IMR-90 (cell line): ENCODE results near the gene EDEM1. TPM values are rescaled to one million over a fixed set of nuclear protein-coding genes. Genes with fewer than 3 reads are reported as not detected.

Experiments used
- ATAC-seq: fragments of 200-7000 bp; cut with Tn5 transposase; 2 replicates; pipeline ENCODE4 v1.9.1; 2020; ENCODE audit warnings: low read depth, mild to moderate bottlenecking, moderate library complexity
- BruUV-seq: library from RNA; stranded (reverse); fragments of 400-500 nt; replicated peaks from 2 replicates; lab custom pipeline; 2021; lab: Mats Ljungman, UMichigan
- CTCF ChIA-PET: fragments of 300-600 bp; formaldehyde crosslinking; extraction: SDS; loops from one replicate; lab custom pipeline; 2021; ENCODE audit warnings: antibody characterized with exemption; lab: Yijun Ruan, JAX
- POLR2A ChIA-PET: fragments of 300-600 bp; sonication (Branson Sonifier 250); formaldehyde crosslinking; loops from one replicate; lab custom pipeline; 2022; ENCODE audit warnings: antibody characterized with exemption; ENCODE audit not compliant: unreplicated experiment; lab: Charles Lee
- DNase-seq: peaks from one replicate; pipeline ENCODE4 v3.0.0; 2013
- H2AFZ ChIP-seq: replicated peaks from 2 replicates; pipeline ENCODE3; 2013; ENCODE audit warnings: low read length, mild to moderate bottlenecking; ENCODE audit not compliant: poor library complexity
- H2AK5ac ChIP-seq: 2 replicates; pipeline ENCODE4 v1.6.1; 2013; ENCODE audit warnings: low read depth, low read length, inconsistent platforms
- H2AK9ac ChIP-seq: replicated peaks from 2 replicates; pipeline ENCODE3; 2013; ENCODE audit warnings: mild to moderate bottlenecking, low read depth, low read length, moderate library complexity; ENCODE audit not compliant: poor library complexity
- H2BK120ac ChIP-seq: 2 replicates; pipeline ENCODE4 v1.6.1; 2013; ENCODE audit warnings: low read depth, low read length, inconsistent platforms
- H2BK15ac ChIP-seq: 3 replicates; pipeline ENCODE4 v1.6.1; 2013; ENCODE audit warnings: low read depth, low read length, inconsistent platforms
- H2BK20ac ChIP-seq: 2 replicates; pipeline ENCODE4 v1.6.1; 2013; ENCODE audit warnings: low read depth, mild to moderate bottlenecking, inconsistent platforms, low read length, moderate library complexity
- H2BK5ac ChIP-seq: 2 replicates; pipeline ENCODE4 v1.6.1; 2013; ENCODE audit warnings: mild to moderate bottlenecking, low read depth, low read length, inconsistent platforms; ENCODE audit not compliant: poor library complexity, severe bottlenecking
- H3K14ac ChIP-seq: replicated peaks from 2 replicates; pipeline ENCODE4 v1.6.1; 2013; ENCODE audit warnings: low read depth, low read length, inconsistent platforms
- H3K18ac ChIP-seq: 2 replicates; pipeline ENCODE4 v1.6.1; 2013; ENCODE audit warnings: low read depth, low read length, control low read depth
- H3K23ac ChIP-seq: 2 replicates; pipeline ENCODE4 v1.6.1; 2013; ENCODE audit warnings: low read depth, low read length, inconsistent platforms
- H3K27ac ChIP-seq: 2 replicates; pipeline ENCODE4 v1.5.1; 2013; ENCODE audit warnings: mild to moderate bottlenecking, control low read depth, low read length; ENCODE audit not compliant: insufficient read depth
- H3K27me3 ChIP-seq: 2 replicates; pipeline ENCODE4 v1.6.1; 2013; ENCODE audit warnings: low read length; ENCODE audit not compliant: control insufficient read depth, insufficient read depth
- H3K36me3 ChIP-seq: 2 replicates; pipeline ENCODE4 v1.6.1; 2013; ENCODE audit warnings: low read length, mixed read lengths; ENCODE audit not compliant: control insufficient read depth, insufficient read depth
- H3K4ac ChIP-seq: 2 replicates; pipeline ENCODE4 v1.6.1; 2013; ENCODE audit warnings: low read depth, low read length, inconsistent platforms
- H3K4me1 ChIP-seq: 2 replicates; pipeline ENCODE4 v1.6.1; 2013; ENCODE audit warnings: low read length, mixed read lengths; ENCODE audit not compliant: control insufficient read depth, insufficient read depth
- H3K4me2 ChIP-seq: 2 replicates; pipeline ENCODE4 v1.6.1; 2013; ENCODE audit warnings: low read depth, mild to moderate bottlenecking, control low read depth, low read length, moderate library complexity
- H3K4me3 ChIP-seq: 2 replicates; pipeline ENCODE4 v1.5.1; 2013; ENCODE audit warnings: low read depth, mild to moderate bottlenecking, control low read depth, low read length, moderate library complexity; ENCODE audit not compliant: insufficient read depth
- H3K56ac ChIP-seq: 2 replicates; pipeline ENCODE4 v1.6.1; 2013; ENCODE audit warnings: low read length, inconsistent platforms; ENCODE audit not compliant: insufficient read depth; ENCODE audit errors: extremely low read depth
- H3K79me1 ChIP-seq, 2 experiments: 2 replicates each; pipeline ENCODE4 v1.6.1; 2013; ENCODE audit warnings: low read length in 2 of 2, inconsistent platforms in 1 of 2, low read depth in 1 of 2
- H3K9ac ChIP-seq: 2 replicates; pipeline ENCODE4 v1.6.1; 2013; ENCODE audit warnings: low read depth, low read length, control low read depth
- H3K9me1 ChIP-seq: 2 replicates; pipeline ENCODE4 v1.6.1; 2013; ENCODE audit warnings: low read length, inconsistent platforms; ENCODE audit not compliant: insufficient read depth
- H3K9me3 ChIP-seq: 2 replicates; pipeline ENCODE4 v1.6.1; 2013; ENCODE audit warnings: low read length; ENCODE audit not compliant: control insufficient read depth, insufficient read depth
- H4K20me1 ChIP-seq: 2 replicates; pipeline ENCODE4 v1.6.1; 2013; ENCODE audit warnings: low read length, inconsistent platforms; ENCODE audit not compliant: insufficient read depth
- H4K5ac ChIP-seq: 2 replicates; pipeline ENCODE4 v1.6.1; 2013; ENCODE audit warnings: mild to moderate bottlenecking, low read depth, low read length, control low read depth
- H4K8ac ChIP-seq, 2 experiments: 2 replicates each; pipeline ENCODE4 v1.6.1; 2013; ENCODE audit warnings: low read depth in 2 of 2, low read length in 2 of 2, control low read depth in 1 of 2, inconsistent platforms in 1 of 2
- H4K91ac ChIP-seq: 2 replicates; pipeline ENCODE4 v1.6.1; 2013; ENCODE audit warnings: low read depth, low read length, inconsistent platforms; ENCODE audit not compliant: insufficient read depth
- BHLHE40 ChIP-seq: fragments of 150-350 bp; IDR thresholded peaks from 2 replicates; pipeline ENCODE4 v1.6.1; 2016; ENCODE audit warnings: mild to moderate bottlenecking, low read depth, low read length
- CEBPB ChIP-seq: IDR thresholded peaks from 2 replicates; pipeline ENCODE4 v1.6.1; 2012; ENCODE audit warnings: low read depth, low read length, improper control_type of control experiment
- CHD1 ChIP-seq: IDR thresholded peaks from 2 replicates; pipeline ENCODE4 v1.6.1; 2012; ENCODE audit warnings: low read depth, low read length, improper control_type of control experiment
- FOS ChIP-seq: fragments of 150-350 bp; IDR thresholded peaks from 2 replicates; pipeline ENCODE4 v1.6.1; 2016; ENCODE audit warnings: low read depth, low read length
- MAFK ChIP-seq: IDR thresholded peaks from 2 replicates; pipeline ENCODE4 v1.6.1; 2012; ENCODE audit warnings: low read depth, low read length, improper control_type of control experiment
- MAZ ChIP-seq: IDR thresholded peaks from 2 replicates; pipeline ENCODE4 v1.6.1; 2012; ENCODE audit warnings: low read depth, mild to moderate bottlenecking, low read length, improper control_type of control experiment, moderate library complexity, borderline replicate concordance
- MXI1 ChIP-seq: IDR thresholded peaks from 2 replicates; pipeline ENCODE4 v1.6.1; 2012; ENCODE audit warnings: low read depth, mild to moderate bottlenecking, low read length, moderate library complexity, borderline replicate concordance
- NFE2L2 ChIP-seq: fragments of 150-350 bp; IDR thresholded peaks from 2 replicates; pipeline ENCODE4 v1.6.1; 2016; ENCODE audit warnings: low read depth, mild to moderate bottlenecking, low read length
- POLR2A ChIP-seq: IDR thresholded peaks from 2 replicates; pipeline ENCODE4 v1.6.1; 2012; ENCODE audit warnings: mild to moderate bottlenecking, low read depth, low read length
- RAD21 ChIP-seq: IDR thresholded peaks from 2 replicates; pipeline ENCODE4 v1.6.1; 2012; ENCODE audit warnings: low read length, improper control_type of control experiment
- RCOR1 ChIP-seq: IDR thresholded peaks from 2 replicates; pipeline ENCODE4 v1.6.1; 2012; ENCODE audit warnings: mild to moderate bottlenecking, low read length, improper control_type of control experiment; ENCODE audit not compliant: insufficient replicate concordance
- RFX5 ChIP-seq: IDR thresholded peaks from 2 replicates; pipeline ENCODE4 v1.8.0; 2012; ENCODE audit warnings: low read depth, mild to moderate bottlenecking, low read length, moderate library complexity
- SMC3 ChIP-seq: fragments of 150-350 bp; IDR thresholded peaks from 2 replicates; pipeline ENCODE4 v1.6.1; 2016; ENCODE audit warnings: low read depth, mild to moderate bottlenecking, antibody characterized with exemption, low read length, moderate library complexity
- WGBS, 2 experiments: methylation state at CpG; one replicate each; pipeline versions ENCODE4 v1.1.5 to v1.1.7; 2013; ENCODE audit warnings: missing lambda C conversion rate in 2 of 2; ENCODE audit not compliant: insufficient read length in 1 of 2; ENCODE audit errors: extremely low coverage in 2 of 2; 5-methylcytosine and 5-hydroxymethylcytosine counted together
- dilution Hi-C: fragments of 300-500 bp; cut with HindIII; formaldehyde crosslinking; loops from one replicate; pipeline ENCODE4 v1.14.3; 2018; ENCODE audit warnings: low sequenced_read_pairs; ENCODE audit not compliant: unreplicated experiment
- in situ Hi-C: fragments of 300-500 bp; cut with MboI; formaldehyde crosslinking; loops from 3 replicates; pipeline ENCODE4 v1.14.3; 2019; ENCODE audit warnings: low sequenced_read_pairs, inconsistent platforms, mixed read lengths
- intact Hi-C: fragments of 100-400 bp; cut with micrococcal nuclease; formaldehyde crosslinking; loops from 2 replicates; pipeline ENCODE4 v1.10.0; 2022
- polyA plus RNA-seq, 3 experiments: library from polyadenylated mRNA; depleted of rRNA; stranded (reverse); fragments of >200 nt; gene quantifications; 2 replicates each; pipeline ENCODE4 v1.2.3, GENCODE V29; 2012; ENCODE audit warnings: low replicate concordance in 1 of 3
- total RNA-seq: library from RNA; depleted of rRNA; stranded (reverse); fragments of >200 nt; gene quantifications from 2 replicates; pipeline ENCODE4 v1.2.3, GENCODE V29; 2012
- TF ChIP-seq, protein P1 (sequence below): conservative IDR thresholded peaks from 2 replicates; pipeline ENCODE4 v1.5.1; 2012; ENCODE audit warnings: mild to moderate bottlenecking, low read depth, low read length, improper control_type of control experiment
- TF ChIP-seq, protein P2 (sequence below): fragments of 150-350 bp; IDR thresholded peaks from 2 replicates; pipeline ENCODE4 v1.6.1; 2016; ENCODE audit warnings: low read depth, mild to moderate bottlenecking, low read length, moderate library complexity, borderline replicate concordance
- TF ChIP-seq, protein P3 (sequence below): fragments of 150-350 bp; IDR thresholded peaks from 2 replicates; pipeline ENCODE4 v1.6.1; 2017; ENCODE audit warnings: mild to moderate bottlenecking, antibody characterized with exemption, low read length, low read depth

EDEM1 gene
- total and polyA plus RNA-seq, 2 of the 4 experiments (the other 2 are of a cell fraction), result 23.5 to 27.0 TPM

DNA sequence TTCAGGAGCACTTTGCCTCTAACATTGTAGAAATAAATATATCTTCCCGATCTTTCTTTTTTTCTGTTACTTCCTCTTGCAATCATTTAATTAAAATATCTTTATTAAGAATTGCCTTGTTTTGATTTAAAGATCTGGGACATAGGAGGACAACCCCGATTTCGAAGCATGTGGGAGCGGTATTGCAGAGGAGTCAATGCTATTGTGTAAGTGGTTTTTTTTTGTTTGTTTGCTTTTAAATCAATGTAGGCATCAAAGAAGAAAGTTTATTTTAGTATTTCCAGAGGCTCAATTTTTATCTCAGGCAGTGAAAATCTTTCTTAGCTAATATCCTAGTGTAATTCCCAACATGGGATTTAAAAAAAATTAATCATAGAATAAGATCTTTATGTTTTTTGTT, 15.5 kb upstream of the EDEM1 start:
- no peak overlapping the region for H3K4me2 ChIP-seq
- H3K23ac ChIP-seq, result no peak overlapping the region
- no peak overlapping the region for H4K91ac ChIP-seq
- no peak overlapping the region for H3K27ac ChIP-seq
- H3K4me3 ChIP-seq, result no peak overlapping the region
- H3K18ac ChIP-seq, result no peak overlapping the region
- ATAC-seq (no peak), DNase-seq (no peak)
- no peak overlapping the region for H3K9ac ChIP-seq
- peaks cover 10% of the 10 kb centered on the region; the same call in 1 of the 2 replicates for H4K20me1 ChIP-seq
- peaks cover 18 to 19% of the 10 kb centered on the region in 2 experiments for H3K79me1 ChIP-seq
- no TSS peak for BruUV-seq
- in situ Hi-C loops, result no loop called here
- ChIA-PET POLR2A (no interaction called here), CTCF (interaction anchor here (1.2 kb wide), 1 partner anchor 14 kb away, joined by 4 read pairs; no protein-coding TSS in a partner anchor)
- intact Hi-C loops, result no loop called here
- no peaks in the 10 kb centered on the region for H3K9me3 ChIP-seq
- H3K36me3 ChIP-seq, result peaks cover 18% of the 10 kb centered on the region
- H2AK5ac ChIP-seq, result no peak overlapping the region
- no peak overlapping the region for H2BK15ac ChIP-seq
- H2BK120ac ChIP-seq, result no peak overlapping the region
- dilution Hi-C loops, result no loop called here
- H3K9me1 ChIP-seq, result peaks cover 2% of the 10 kb centered on the region
- no peak overlapping the region for H3K4ac ChIP-seq
- H4K5ac ChIP-seq, result no peak overlapping the region
- no peak overlapping the region for H3K56ac ChIP-seq
- H2BK5ac ChIP-seq, result no peak overlapping the region
- no CpG with 5 or more reads among the region's 4 CpGs for WGBS, 2 experiments
- H2AK9ac ChIP-seq, result no peak overlapping the region
- H4K8ac ChIP-seq, result no peak overlapping the region
- TF ChIP-seq RFX5 (no peak), POLR2A (no peak), MAFK (no peak), FOS (no peak), MXI1 (no peak), RCOR1 (no peak), CEBPB (no peak), RAD21 (no peak), MAZ (no peak), BHLHE40 (no peak), SMC3 (no peak), CHD1 (no peak), NFE2L2 (no peak)
- TF ChIP-seq, protein P1, sequence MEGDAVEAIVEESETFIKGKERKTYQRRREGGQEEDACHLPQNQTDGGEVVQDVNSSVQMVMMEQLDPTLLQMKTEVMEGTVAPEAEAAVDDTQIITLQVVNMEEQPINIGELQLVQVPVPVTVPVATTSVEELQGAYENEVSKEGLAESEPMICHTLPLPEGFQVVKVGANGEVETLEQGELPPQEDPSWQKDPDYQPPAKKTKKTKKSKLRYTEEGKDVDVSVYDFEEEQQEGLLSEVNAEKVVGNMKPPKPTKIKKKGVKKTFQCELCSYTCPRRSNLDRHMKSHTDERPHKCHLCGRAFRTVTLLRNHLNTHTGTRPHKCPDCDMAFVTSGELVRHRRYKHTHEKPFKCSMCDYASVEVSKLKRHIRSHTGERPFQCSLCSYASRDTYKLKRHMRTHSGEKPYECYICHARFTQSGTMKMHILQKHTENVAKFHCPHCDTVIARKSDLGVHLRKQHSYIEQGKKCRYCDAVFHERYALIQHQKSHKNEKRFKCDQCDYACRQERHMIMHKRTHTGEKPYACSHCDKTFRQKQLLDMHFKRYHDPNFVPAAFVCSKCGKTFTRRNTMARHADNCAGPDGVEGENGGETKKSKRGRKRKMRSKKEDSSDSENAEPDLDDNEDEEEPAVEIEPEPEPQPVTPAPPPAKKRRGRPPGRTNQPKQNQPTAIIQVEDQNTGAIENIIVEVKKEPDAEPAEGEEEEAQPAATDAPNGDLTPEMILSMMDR, result no peak
- TF ChIP-seq, protein P2, sequence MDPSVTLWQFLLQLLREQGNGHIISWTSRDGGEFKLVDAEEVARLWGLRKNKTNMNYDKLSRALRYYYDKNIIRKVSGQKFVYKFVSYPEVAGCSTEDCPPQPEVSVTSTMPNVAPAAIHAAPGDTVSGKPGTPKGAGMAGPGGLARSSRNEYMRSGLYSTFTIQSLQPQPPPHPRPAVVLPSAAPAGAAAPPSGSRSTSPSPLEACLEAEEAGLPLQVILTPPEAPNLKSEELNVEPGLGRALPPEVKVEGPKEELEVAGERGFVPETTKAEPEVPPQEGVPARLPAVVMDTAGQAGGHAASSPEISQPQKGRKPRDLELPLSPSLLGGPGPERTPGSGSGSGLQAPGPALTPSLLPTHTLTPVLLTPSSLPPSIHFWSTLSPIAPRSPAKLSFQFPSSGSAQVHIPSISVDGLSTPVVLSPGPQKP, result no peak
- TF ChIP-seq, protein P3, sequence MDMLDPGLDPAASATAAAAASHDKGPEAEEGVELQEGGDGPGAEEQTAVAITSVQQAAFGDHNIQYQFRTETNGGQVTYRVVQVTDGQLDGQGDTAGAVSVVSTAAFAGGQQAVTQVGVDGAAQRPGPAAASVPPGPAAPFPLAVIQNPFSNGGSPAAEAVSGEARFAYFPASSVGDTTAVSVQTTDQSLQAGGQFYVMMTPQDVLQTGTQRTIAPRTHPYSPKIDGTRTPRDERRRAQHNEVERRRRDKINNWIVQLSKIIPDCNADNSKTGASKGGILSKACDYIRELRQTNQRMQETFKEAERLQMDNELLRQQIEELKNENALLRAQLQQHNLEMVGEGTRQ, result no peak
- no peaks in the 10 kb centered on the region for H3K4me1 ChIP-seq
- no peak overlapping the region for H2BK20ac ChIP-seq
- no peak overlapping the region for H2AFZ ChIP-seq
- H3K27me3 ChIP-seq, result no peaks in the 10 kb centered on the region
- H3K14ac ChIP-seq, result no peak overlapping the region
